HG03060 (cell line): Measurements from ENCODE around the gene JAKMIP2.

Source experiments
- ATAC-seq: cut with Tn5 transposase; IDR thresholded peaks from one replicate; pipeline ENCODE4 v1.9.1; 2021; ENCODE audit warnings: low read depth, moderate number of reproducible peaks; ENCODE audit not compliant: unreplicated experiment

The JAKMIP2 gene

GRCh38 chr5:147789820-147790219, 7.3 kb upstream of the JAKMIP2 start:
- ATAC-seq, result no peak

GRCh38 chr5:147788023-147788422, 5.5 kb upstream of the JAKMIP2 start:
- ATAC-seq, result no peak

- no peak for ATAC-seq
These were observed 3.6 kb upstream of the JAKMIP2 start for GRCh38 chr5:147786142-147786541.

- no peak for ATAC-seq
These were observed 1.8 kb upstream of the JAKMIP2 start for GRCh38 chr5:147784146-147784987.

GRCh38 chr5:147780924-147781573, 1.5 kb downstream of the JAKMIP2 start:
- no peak for ATAC-seq

- ATAC-seq, result no peak
These were observed 2.8 kb downstream of the JAKMIP2 start for GRCh38 chr5:147779694-147780093.

GRCh38 chr5:147776989-147777388, 5.5 kb downstream of the JAKMIP2 start:
- ATAC-seq, result no peak

GRCh38 chr5:147773587-147773986, 8.9 kb downstream of the JAKMIP2 start:
- no peak for ATAC-seq

GRCh38 chr5:147773139-147773538, 9.4 kb downstream of the JAKMIP2 start:
- ATAC-seq, result no peak

- ATAC-seq, result no peak
These were observed 15.5 kb downstream of the JAKMIP2 start for GRCh38 chr5:147767048-147767447.

GRCh38 chr5:147763791-147764525, 18.6 kb downstream of the JAKMIP2 start:
- no peak for ATAC-seq

GRCh38 chr5:147760086-147760875, 22.2 kb downstream of the JAKMIP2 start:
- no peak for ATAC-seq

- no peak for ATAC-seq
These were observed 23.1 kb downstream of the JAKMIP2 start for GRCh38 chr5:147759441-147759840.

- no peak for ATAC-seq
These were observed 26.0 kb downstream of the JAKMIP2 start for GRCh38 chr5:147756566-147756965.

- ATAC-seq, result no peak
These were observed 28.0 kb downstream of the JAKMIP2 start for GRCh38 chr5:147754372-147755122.

- no peak for ATAC-seq
These were observed 28.8 kb downstream of the JAKMIP2 start for GRCh38 chr5:147753765-147754164.

- ATAC-seq, result no peak
These were observed 29.8 kb downstream of the JAKMIP2 start for GRCh38 chr5:147752666-147753290.

GRCh38 chr5:147752033-147752432, 30.5 kb downstream of the JAKMIP2 start:
- ATAC-seq, result no peak

- no peak for ATAC-seq
These were observed 31.2 kb downstream of the JAKMIP2 start for GRCh38 chr5:147751156-147751830.
